Rectal smooth muscle tissue (tissue), 1 donor: Measurements from ENCODE around the gene DOCK10.
"Not testable (repeated sequence)": the region's sequence is repeated elsewhere in the genome, so short reads cannot be mapped to it uniquely, and the experiment has no call there.

Experiments used
- H3K27ac ChIP-seq: one replicate; pipeline ENCODE4 v1.7.0; 2013; ENCODE audit warnings: low read depth, low read length, inconsistent platforms
- H3K27me3 ChIP-seq: one replicate; pipeline ENCODE4 v1.7.0; 2013; ENCODE audit warnings: low read length; ENCODE audit not compliant: control insufficient read depth, insufficient read depth
- H3K36me3 ChIP-seq: one replicate; pipeline ENCODE4 v1.7.0; 2013; ENCODE audit warnings: low read length; ENCODE audit not compliant: control insufficient read depth, insufficient read depth
- H3K4me1 ChIP-seq: one replicate; pipeline ENCODE4 v1.7.0; 2013; ENCODE audit warnings: low read length; ENCODE audit not compliant: control insufficient read depth, insufficient read depth
- H3K4me3 ChIP-seq: one replicate; pipeline ENCODE4 v1.7.0; 2013; ENCODE audit warnings: low read length
- H3K9ac ChIP-seq: one replicate; pipeline ENCODE4 v1.7.0; 2013; ENCODE audit warnings: low read length

Gene DOCK10

GRCh38 chr2:224929512-224929911 is 112.8 kb downstream of the DOCK10 start:
- Histone ChIP-seq H3K4me1 (peaks cover 4% of the 10 kb centered on the region), H3K27ac (no peak overlapping the region), H3K27me3 (no peaks in the 10 kb centered on the region), H3K36me3 (no peaks in the 10 kb centered on the region), H3K9ac (no peak overlapping the region), H3K4me3 (no peak overlapping the region)

- H3K4me3 ChIP-seq: no peak overlapping the region
Measured at GRCh38 chr2:224927646-224928173, 114.6 kb downstream of the DOCK10 start.

GRCh38 chr2:224927011-224927410 is 115.3 kb downstream of the DOCK10 start:
- Histone ChIP-seq H3K4me3 (no peak overlapping the region), H3K27ac (no peak overlapping the region), H3K9ac (no peak overlapping the region), H3K4me1 (peaks cover 2% of the 10 kb centered on the region), H3K36me3 (no peaks in the 10 kb centered on the region), H3K27me3 (no peaks in the 10 kb centered on the region)

More at GRCh38 chr2:224927646-224928173, 114.6 kb downstream of the DOCK10 start:
- no peaks in the 10 kb centered on the region for H3K27me3 ChIP-seq
- no peak overlapping the region for H3K9ac ChIP-seq
- peaks cover 2% of the 10 kb centered on the region for H3K4me1 ChIP-seq
- no peak overlapping the region for H3K27ac ChIP-seq
- H3K36me3 ChIP-seq: no peaks in the 10 kb centered on the region

GRCh38 chr2:224925810-224926100 is 116.5 kb downstream of the DOCK10 start:
- no peaks in the 10 kb centered on the region for H3K36me3 ChIP-seq
- no peaks in the 10 kb centered on the region for H3K27me3 ChIP-seq
- no peak overlapping the region for H3K4me3 ChIP-seq
- no peak overlapping the region for H3K27ac ChIP-seq
- H3K9ac ChIP-seq: no peak overlapping the region
- H3K4me1 ChIP-seq: peaks cover 2% of the 10 kb centered on the region

GRCh38 chr2:224925061-224925809 is 117.0 kb downstream of the DOCK10 start:
- Histone ChIP-seq H3K36me3 (no peaks in the 10 kb centered on the region), H3K27ac (no peak overlapping the region), H3K27me3 (no peaks in the 10 kb centered on the region), H3K9ac (no peak overlapping the region), H3K4me1 (peaks cover 2% of the 10 kb centered on the region), H3K4me3 (no peak overlapping the region)

- Histone ChIP-seq H3K9ac (no peak overlapping the region), H3K4me1 (peaks cover 2% of the 10 kb centered on the region), H3K36me3 (no peaks in the 10 kb centered on the region), H3K27ac (no peak overlapping the region), H3K4me3 (no peak overlapping the region), H3K27me3 (no peaks in the 10 kb centered on the region)
Measured at GRCh38 chr2:224924631-224925030, 117.6 kb downstream of the DOCK10 start.

DNA sequence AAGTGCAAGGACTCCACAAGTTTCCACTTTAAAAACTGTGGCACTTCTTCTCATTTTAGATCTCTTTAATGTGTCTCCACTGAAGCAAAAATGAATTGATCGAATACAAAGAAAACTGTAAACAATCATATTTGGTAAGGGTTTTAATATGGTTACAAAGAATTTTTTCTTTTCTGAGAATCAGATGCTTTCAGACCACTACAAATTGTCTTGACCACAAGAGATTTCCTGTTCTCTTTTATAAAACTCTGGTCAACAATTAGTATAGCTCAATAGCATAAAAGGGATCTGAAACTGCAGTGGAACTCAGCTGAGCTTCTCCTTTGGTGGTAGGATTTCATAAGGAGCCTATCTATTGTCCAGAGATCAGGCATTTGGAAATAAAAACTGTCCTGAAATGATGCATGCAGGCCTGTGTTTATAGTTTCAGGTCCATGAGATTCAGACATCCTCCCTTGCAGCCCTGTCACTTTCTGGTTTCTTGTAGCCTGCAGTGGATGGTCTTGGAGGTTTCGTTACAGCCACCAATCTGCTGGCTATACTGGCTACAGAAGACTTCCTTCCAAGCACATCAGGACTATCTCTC is 120.0 kb downstream of the DOCK10 start:
- Histone ChIP-seq H3K4me1 (no peaks in the 10 kb centered on the region), H3K9ac (no peak overlapping the region), H3K27ac (no peak overlapping the region)

GRCh38 chr2:224919472-224920110 is 122.7 kb downstream of the DOCK10 start:
- no peak overlapping the region for H3K27ac ChIP-seq
- no peaks in the 10 kb centered on the region for H3K27me3 ChIP-seq
- H3K4me3 ChIP-seq: no peak overlapping the region
- H3K9ac ChIP-seq: no peak overlapping the region
- H3K36me3 ChIP-seq: no peaks in the 10 kb centered on the region
- no peaks in the 10 kb centered on the region for H3K4me1 ChIP-seq

More for the DNA sequence above, 120.0 kb downstream of the DOCK10 start:
- H3K36me3 ChIP-seq: no peaks in the 10 kb centered on the region
- H3K4me3 ChIP-seq: no peak overlapping the region
- no peaks in the 10 kb centered on the region for H3K27me3 ChIP-seq

- no peaks in the 10 kb centered on the region for H3K27me3 ChIP-seq
- H3K9ac ChIP-seq: no peak overlapping the region
- H3K4me3 ChIP-seq: no peak overlapping the region
- H3K36me3 ChIP-seq: no peaks in the 10 kb centered on the region
- H3K27ac ChIP-seq: no peak overlapping the region
- no peaks in the 10 kb centered on the region for H3K4me1 ChIP-seq
Measured at GRCh38 chr2:224918626-224919471, 123.4 kb downstream of the DOCK10 start.

GRCh38 chr2:224917246-224917645 is 125.0 kb downstream of the DOCK10 start:
- not testable (repeated sequence) for H3K4me3 ChIP-seq, H3K36me3 ChIP-seq, H3K4me1 ChIP-seq, H3K9ac ChIP-seq, H3K27ac ChIP-seq, H3K27me3 ChIP-seq

- no peak overlapping the region for H3K4me3 ChIP-seq
- no peaks in the 10 kb centered on the region for H3K36me3 ChIP-seq
- H3K9ac ChIP-seq: no peak overlapping the region
- no peaks in the 10 kb centered on the region for H3K27me3 ChIP-seq
- no peaks in the 10 kb centered on the region for H3K4me1 ChIP-seq
- no peak overlapping the region for H3K27ac ChIP-seq
Measured at GRCh38 chr2:224915136-224915535, 127.1 kb downstream of the DOCK10 start.

GRCh38 chr2:224910574-224910925 is 131.7 kb downstream of the DOCK10 start:
- no peak overlapping the region for H3K4me3 ChIP-seq
- no peak overlapping the region for H3K9ac ChIP-seq
- H3K36me3 ChIP-seq: no peaks in the 10 kb centered on the region
- no peaks in the 10 kb centered on the region for H3K4me1 ChIP-seq
- H3K27ac ChIP-seq: no peak overlapping the region
- H3K27me3 ChIP-seq: no peaks in the 10 kb centered on the region
